HG02588 (cell line): ENCODE data around the gene SUSD3.

Source experiments
- ATAC-seq: cut with Tn5 transposase; IDR thresholded peaks from one replicate; pipeline ENCODE4 v1.9.1; 2021; ENCODE audit warnings: mild to moderate bottlenecking, moderate library complexity; ENCODE audit not compliant: unreplicated experiment

SUSD3 gene

DNA sequence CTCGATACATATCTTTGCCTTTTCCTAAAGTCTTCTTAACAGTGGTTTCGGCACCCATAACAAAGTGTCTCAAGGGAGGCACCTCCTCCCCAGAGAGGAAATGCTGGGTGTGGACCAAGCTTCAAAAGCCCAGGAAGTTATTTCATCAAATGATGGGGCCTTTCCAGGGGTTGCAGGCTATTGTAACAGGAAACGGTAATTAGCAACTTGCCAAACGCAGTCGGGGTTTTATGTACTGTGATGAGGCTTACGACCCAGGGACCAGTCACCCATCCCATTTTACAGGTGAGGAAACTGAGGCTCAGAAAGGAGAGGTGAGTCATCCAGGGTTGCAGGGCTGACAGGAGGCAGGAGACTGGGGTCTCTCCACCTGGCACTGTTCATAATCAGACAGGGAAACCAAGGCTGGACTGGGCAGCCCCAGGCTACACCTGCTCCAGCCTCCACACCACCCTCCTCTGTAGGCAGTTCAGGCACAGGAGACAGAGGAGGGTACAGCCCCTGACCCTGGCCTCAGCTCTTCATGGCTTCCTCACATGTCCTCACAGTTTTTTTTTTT is 30.0 kb upstream of the SUSD3 start:
- ATAC-seq, result no peak

DNA sequence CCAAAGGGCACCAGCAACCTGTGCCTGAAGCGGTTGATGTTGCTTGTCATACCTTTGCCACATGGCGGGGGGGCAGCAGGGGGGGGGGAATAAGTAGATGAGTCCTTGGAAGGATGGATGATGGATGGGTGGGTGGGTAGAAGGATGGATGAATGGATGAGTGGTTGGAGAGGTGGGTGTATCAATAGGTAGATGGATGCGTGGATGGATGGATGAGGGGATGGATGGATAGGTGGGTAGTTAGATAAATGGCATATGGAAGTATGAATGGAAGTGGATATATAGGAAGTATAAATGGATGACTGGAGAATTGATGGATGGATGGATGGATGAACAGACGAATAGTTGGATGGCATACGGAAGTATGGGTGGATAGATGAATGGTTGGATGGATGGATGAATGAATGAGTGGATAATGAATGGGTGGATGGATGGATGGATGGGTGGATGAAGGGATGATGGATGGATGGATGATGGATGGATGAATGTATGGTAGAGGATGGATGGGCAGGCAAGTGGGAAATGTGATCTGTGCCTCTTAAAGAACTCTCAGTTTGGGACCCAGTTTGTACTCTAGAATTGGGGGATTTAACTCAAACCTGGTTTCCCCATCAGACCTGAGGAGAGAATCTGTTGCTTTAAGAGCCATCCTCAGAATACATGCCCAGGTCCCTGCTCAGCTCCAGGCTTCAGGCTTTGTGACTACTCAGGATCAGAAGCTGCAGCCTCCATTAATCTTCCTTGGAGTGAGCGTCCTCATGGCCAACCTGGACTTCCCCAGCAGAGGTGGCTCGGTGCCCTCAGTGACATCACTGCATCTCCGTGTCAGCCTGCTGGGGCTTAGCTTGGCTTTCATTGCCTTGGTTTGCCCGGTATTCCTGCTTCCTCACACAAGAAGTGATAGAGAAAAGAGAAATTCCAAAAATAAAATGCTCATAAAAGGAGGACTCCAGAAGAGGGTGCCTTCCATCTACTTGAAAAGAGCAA is 27.6 kb upstream of the SUSD3 start:
- no peak for ATAC-seq

DNA sequence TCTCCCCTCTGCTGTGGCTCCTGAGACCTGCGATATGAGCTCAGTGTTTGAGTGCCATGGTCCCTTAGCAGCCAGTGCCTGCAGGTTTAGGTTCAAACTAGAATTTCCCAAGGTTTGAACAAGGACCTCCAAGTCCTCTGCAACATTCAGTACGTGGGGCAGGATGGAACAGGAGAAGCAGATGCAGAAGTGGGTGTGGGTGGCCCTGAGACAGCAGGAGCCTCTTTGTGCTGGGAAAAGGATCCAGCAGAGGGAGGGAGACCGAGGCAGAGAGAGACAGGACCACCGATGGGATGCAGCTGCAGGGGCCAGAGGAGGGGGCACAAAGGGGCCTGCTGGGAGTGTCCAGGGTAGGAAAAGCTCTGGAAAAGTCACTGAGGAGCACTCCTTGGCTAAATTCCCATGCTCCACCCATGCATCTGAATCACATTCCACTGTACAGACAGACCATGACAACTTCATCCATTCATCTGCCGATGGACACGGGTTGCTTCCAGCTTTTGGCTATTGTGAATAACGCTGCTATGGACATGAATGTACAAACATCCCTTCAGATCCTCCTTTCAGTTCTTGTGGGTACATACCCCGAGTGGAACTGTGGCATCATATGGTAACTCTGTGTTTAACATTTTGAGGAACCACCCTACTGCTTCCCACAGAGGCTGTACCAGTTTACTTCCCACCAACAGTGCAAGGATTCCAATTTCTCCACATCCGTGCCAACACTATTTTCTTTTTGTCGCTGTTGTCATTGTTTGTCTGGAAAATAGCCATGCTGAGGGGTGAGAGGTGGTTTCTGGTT is 26.7 kb upstream of the SUSD3 start:
- ATAC-seq, result no peak

DNA sequence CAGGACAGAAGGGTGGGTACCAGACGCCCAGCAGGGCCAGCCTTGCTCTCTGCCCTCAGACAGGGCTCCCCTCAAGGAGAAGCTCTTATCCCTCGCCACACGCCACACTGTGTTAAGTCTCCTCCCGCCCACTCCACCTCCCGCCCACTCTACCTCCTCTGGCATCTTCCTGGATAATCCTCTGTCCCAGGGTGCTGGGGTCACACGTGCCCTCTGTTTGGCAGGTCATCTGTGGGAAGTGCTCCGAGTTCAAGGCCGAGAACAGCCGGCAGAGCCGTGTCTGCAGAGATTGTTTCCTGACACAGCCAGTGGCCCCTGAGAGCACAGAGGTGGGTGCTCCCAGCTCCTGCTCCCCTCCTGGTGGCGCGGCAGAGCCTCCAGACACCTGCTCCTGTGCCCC is 26.0 kb upstream of the SUSD3 start:
- ATAC-seq, result no peak

DNA sequence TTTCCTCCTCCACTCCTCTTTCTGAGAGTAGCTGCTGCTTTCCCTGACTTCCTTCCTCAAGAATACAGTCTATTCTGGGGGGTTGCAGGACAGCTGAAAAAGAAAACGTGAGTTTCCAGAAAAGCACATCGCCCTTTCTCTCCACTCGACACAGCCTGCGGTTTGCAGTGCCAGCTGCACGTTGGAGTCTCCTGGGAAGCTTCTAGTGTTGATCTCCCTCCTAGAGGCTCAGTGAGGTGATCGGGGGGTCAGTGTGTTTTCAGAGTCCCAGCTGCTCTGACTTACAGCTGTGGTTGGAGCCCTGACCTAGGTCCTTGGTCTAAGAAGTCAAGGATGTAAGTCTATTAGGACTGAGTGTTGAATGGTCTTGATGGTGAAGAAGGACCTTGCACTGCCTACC is 25.0 kb upstream of the SUSD3 start:
- no peak for ATAC-seq

DNA sequence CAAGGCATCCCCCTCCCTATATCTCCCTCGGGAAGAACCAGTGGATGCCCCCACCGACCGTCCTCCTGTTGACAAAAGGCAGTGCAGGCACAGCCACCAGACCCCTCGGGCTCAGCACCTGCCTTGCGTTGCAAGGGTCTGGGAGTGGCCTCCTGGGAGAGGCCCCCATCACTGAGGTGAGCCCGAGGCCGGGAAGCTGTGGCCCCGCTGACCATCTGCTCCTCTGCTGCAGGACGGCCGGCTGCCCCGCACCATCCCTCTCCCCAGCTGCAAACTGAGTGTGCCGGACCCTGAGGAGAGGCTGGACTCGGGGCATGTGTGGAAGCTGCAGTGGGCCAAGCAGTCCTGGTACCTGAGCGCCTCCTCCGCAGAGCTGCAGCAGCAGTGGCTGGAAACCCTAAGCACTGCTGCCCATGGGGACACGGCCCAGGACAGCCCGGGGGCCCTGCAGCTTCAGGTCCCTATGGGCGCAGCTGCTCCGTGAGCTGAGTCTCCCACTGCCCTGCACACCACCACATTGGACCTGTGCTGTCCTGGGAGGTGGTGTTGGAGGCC is 23.3 kb upstream of the SUSD3 start:
- no peak for ATAC-seq

DNA sequence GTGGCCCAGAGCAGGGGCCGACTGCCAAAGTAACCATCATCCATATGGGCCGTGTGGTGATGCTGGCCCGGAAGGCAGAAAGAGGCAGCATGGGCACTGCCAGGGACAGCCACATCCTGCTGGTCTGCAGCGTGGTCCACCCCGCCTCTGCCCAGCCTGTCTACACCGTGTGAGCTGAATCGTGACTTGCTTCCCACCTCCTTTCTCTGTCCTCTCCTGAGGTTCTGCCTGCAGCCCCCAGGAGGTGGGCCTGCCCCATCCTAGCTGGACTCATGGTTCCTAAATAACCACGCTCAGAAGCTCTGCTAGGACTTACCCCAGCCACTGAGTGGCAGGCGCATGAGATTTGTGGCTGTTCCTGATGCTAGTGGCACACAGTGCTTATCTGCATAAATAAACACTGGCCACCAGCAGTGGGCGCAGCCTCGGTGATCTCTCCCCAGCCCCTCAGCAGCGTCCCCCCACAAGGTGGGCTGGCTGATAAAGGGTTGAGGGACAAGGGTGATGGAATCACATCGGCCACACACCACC is 22.6 kb upstream of the SUSD3 start:
- ATAC-seq, result no peak

DNA sequence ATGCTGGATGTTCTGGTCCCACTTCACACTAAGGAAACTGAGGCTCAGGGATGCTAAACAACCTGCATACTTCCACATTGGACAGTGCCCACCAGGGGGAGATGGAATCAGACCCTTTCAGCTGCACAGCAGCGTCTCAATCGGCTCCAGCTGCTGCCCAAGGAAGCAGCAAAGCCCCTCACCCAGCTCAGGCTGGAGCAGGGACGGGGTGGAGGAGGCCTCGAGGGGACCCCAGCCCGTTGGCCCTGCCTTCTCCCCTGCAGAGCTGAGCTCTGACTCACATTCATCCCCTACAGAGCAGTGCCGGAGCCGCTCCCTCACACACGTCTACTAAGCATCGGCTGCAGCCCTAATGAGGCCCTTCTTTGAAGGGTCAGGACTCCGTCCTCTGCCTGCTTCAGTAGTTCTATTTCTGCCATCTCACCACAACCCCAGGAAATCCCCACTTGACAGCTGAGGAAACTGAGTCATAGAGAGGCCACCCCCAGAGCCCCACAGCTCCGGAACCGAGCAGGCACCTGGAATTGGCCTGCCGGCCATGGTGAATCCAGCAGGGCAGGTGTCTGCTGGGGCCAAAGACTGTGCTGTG is 21.5 kb upstream of the SUSD3 start:
- ATAC-seq, result no peak

DNA sequence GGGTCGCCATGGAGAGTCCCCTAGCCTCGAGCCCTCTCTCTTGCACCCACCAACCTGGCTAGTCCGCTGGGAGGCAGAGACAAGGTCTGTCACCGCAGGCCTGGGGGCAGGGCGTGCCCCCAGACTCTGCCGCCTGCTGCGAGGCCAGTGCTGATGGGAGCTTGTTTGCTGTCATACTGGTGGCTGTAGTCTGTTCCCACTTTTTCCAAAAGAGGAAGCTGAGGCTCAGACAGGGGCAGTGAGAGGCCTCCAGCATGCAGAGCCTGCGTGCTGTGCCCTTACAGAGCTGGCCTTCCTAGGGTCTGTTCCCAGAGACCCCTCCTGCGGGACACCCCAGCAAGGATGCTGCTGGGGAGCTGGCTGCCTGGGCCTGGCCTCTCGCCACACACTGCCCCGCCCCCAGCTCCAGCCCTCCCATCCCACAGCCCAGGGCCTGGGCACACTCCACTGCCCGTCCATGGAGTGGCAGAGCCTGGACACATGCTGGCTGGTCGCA is 21.0 kb upstream of the SUSD3 start:
- ATAC-seq, result no peak

DNA sequence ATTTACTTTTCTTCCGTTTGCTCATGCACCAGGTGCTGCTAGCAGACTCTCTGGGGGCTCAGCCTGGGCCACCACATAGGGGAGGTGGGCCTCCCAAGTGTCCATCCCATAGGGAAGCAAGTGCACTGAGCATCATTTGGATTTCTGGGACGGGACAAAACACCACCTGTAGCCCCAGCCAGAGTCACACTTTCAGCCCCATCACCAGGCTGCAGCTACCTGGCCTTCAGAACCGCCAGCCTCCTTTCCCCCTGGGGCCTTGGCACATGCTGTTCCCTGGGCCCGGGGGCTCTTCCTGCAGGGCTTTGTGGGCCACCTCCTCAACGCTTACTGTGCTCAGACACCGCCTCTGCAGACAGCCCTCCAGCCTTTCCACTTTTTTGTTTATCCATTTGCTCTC is 19.6 kb upstream of the SUSD3 start:
- ATAC-seq, result no peak

DNA sequence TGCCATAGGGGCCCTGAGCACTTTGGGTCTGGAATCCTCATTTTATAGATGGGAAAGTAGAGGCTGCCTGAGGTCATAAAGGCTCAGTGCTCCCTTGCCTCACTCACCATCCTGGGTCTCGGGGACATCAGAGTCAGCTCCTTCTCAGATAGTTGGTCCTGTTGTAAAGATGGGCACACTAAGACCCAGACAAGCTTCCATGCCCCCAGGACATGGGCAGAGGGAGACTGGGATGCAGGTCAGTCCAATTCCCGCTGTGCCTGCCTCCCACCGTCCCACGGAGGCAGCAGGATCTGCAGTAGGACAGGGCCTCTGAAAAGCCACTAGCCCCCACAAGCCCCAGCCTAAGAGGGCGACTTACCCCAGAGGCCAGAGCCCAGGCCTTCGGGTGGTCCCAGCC is 19.0 kb upstream of the SUSD3 start:
- ATAC-seq, result no peak

DNA sequence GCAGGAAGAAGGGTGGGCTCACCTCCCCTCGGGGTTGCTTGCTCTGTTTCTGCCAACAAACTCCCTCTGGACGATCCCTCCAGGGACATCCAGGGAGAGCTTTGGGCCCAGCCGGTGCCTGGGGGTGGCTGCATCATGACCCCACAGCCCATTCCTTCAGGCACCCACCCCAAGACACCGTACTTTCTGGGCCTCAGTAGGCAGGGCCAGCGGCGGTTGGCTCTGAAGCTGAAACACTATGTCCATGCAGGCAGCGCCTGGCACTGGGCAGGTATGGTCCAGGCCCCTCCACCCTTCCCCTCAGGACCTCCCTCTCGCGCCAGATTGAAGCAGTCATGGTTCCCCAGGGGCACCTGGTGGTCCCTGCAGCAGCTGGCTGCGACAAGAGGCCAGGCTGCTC is 18.5 kb upstream of the SUSD3 start:
- ATAC-seq, result no peak

DNA sequence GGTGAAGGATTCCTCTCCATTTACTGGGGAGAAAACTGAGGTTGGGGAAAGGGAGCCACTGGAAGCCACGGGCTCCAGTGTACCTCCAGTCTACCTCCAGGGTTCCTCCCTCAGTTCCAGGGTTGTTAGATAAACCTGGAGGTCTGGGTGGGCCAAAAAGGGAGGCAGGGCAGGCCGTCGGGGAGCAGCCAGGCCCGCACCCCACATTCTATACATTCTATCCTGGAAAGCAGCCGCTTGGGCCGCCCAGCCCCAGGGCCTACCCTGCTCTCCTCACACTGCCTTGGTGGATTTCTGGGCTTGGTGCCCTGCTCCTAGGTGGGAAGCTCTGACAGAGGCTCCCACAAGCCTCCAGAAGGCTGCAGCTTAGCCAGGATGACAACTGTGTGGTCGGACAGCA is 18.1 kb upstream of the SUSD3 start:
- ATAC-seq, result no peak

DNA sequence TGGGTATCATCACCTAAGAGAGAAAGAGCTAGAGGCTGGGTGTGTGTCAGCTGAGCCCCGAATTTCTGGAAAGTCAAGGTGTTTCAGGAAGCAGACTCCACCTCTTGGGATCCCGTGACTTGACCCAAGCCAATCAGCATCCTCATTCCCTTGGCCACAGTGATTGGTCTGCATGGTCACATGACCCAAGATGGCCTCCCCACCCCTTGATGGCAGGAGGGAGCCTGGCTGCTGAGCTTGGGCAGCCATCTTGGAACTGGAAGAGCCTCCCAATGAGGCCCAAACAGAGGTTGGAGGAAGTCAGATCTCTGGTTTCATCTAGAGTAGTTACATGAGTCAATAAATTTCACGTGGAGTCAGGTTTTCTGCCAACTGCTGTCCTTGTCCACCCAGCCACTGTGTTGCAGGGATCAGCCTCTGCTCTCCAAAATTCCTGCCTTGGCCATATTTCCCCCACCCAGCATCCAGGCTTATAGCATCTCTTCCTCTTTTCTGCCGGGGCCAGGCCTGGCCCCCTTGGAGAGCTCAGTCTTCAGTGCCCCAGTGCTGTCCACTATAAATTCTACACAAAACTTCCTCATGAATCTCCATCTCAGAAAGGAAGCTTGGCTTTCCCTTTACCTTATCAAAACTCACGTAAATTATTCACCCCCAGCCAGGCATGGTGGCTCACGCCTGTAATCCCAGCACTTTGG is 17.2 kb upstream of the SUSD3 start:
- no peak for ATAC-seq

DNA sequence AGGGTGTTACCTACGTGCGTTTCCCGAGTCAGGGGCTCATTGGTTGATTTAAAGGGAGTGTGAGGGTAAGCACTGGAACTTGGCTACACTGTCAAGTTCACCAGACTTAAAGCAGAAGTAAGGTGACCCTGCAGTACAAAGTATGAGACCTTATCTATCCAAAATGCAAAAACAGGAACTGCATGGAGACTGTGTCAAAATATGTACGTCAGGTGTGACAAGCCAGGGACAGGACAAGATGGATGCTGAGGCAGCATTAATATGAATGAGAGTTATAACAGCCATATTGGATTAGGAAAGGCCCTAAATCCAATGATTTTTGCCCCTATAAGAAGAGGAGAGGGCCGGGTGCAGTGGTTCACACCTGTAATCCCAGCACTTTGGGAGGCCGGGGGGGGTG is 15.4 kb upstream of the SUSD3 start:
- no peak for ATAC-seq

DNA sequence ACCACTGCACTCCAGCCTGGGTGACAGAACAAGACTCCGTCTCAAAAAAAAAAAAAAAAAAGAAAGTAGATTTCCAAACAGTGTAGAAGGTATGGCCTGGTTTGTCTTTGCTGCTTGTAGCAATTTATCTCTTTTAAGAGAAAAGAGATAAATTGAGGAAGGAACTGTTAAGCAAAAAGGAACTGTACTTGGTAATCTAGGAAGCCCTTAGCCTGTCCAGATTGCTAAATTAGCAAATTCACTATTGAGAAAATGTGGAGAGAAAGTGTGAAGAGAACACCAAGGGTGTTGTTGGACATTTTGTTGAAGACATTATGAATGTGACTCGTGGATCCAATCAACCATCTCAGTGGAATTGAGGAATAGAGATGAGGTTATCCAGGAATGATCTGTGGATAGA is 13.0 kb upstream of the SUSD3 start:
- no peak for ATAC-seq

DNA sequence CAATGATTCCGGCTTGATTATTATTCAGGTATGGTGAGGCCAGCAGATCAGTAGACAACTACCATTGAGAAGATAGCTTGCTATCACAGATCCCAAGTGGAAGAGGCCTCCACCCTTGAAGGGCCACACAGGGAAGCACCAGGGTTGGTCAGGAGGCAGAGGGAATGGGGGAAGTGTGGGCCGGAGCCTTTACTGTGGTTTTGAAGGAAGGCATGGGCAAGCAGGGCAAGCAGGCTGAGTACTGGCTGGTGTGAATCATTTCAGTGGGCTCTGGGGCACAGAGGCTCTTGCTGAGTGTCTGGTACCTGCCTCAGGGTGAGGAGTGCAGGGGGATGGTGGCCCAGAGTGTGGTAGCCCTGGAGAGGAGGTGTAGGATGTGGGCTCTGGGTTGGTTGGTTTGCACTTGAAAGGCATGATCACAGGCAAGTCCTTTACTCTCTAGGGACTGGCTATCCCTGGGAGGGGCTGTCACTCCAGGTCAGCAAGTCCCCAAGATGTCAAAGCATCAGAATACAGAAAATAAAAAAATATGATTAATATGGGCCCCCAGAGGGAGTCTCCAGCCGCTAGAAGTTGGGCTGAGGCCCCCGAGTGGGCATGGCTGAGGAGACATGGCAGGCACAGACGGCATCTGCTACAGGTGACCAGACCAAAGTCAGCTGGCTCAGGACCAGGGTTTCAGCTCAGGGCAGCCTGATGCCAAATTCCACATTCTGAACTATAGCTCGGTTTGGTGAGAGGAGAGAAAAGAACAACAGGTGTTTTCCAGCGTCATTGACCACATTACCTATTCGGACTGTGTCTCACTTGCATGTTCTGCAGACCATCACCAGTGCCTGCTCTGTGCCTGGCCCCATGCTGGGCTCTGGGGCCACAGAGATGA is 9.7 kb upstream of the SUSD3 start:
- ATAC-seq, result no peak

DNA sequence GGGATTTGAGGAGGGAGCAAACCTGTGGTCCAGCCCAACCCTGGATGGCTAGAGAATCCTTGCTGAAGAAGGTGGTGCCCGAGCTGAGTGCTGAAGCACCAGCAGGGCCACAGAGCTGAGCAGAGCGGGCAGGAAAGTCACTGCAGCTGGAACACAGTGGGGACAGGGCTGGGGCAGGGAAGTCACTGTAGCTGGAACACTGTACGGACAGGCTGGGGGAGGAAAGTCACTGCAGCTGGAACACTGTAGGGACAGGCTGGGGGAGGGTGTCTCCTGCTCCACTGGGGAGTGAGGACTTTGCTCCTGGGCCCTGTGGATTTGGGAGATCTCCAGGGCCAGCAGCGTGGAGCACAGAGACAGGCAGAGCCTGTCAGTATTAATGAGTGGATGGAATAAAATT is 9.0 kb upstream of the SUSD3 start:
- no peak for ATAC-seq

DNA sequence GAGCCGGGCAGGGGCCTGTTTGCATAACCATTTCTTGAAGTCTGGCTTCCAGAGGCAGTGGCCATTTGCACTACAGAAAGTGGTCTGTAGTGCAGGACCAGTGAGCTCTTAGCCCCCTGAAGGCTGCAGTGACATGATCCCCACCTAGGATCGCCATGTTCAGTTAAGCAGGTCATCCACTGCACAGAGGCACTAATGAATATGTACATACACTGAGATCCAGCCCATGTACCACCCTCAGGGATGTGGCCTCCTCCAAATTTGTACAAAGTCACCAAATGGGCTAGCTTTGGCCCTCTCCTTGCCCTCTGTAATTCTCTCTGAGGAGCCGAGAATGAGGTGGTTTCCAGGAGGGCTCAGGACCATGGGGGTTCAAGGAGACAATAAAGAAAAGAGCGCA is 8.3 kb upstream of the SUSD3 start:
- ATAC-seq, result no peak
